Subcutaneous abdominal adipose tissue (tissue), 5 donors: ENCODE results near the gene P2RY14.

Experiments used
- H3K27ac ChIP-seq: one replicate; pipeline ENCODE4 v1.7.0; 2013; ENCODE audit warnings: low read depth, mild to moderate bottlenecking, inconsistent platforms, low read length, moderate library complexity
- H3K27me3 ChIP-seq, 5 donors: one replicate each; pipeline ENCODE4 v1.7.0; 2013; ENCODE audit warnings: low read length in 5 of 5, inconsistent platforms in 1 of 5; ENCODE audit not compliant: control insufficient read depth in 5 of 5, insufficient read depth in 4 of 5
- H3K36me3 ChIP-seq, 5 donors: one replicate each; pipeline ENCODE4 v1.7.0; 2013; ENCODE audit warnings: low read length in 5 of 5; ENCODE audit not compliant: control insufficient read depth in 5 of 5, insufficient read depth in 5 of 5
- H3K4me1 ChIP-seq, 5 donors: one replicate each; pipeline ENCODE4 v1.7.0; 2013; ENCODE audit warnings: low read length in 5 of 5, mild to moderate bottlenecking in 3 of 5, moderate library complexity in 1 of 5; ENCODE audit not compliant: control insufficient read depth in 5 of 5, insufficient read depth in 5 of 5
- H3K4me3 ChIP-seq, 5 donors: one replicate each; pipeline ENCODE4 v1.7.0; 2013; ENCODE audit warnings: low read length in 5 of 5, low read depth in 1 of 5
- H3K9ac ChIP-seq, 5 donors: one replicate each; pipeline ENCODE4 v1.7.0; 2013; ENCODE audit warnings: low read length in 5 of 5, mild to moderate bottlenecking in 4 of 5, moderate library complexity in 3 of 5
- H3K9me3 ChIP-seq, 5 donors: one replicate each; pipeline ENCODE4 v1.7.0; 2013; ENCODE audit warnings: low read length in 5 of 5; ENCODE audit not compliant: control insufficient read depth in 5 of 5
- donor health status: healthy.
- donor health status: healthy.
- donor health status: healthy.
- donor health status: healthy.
- donor health status: healthy.

P2RY14 gene

DNA sequence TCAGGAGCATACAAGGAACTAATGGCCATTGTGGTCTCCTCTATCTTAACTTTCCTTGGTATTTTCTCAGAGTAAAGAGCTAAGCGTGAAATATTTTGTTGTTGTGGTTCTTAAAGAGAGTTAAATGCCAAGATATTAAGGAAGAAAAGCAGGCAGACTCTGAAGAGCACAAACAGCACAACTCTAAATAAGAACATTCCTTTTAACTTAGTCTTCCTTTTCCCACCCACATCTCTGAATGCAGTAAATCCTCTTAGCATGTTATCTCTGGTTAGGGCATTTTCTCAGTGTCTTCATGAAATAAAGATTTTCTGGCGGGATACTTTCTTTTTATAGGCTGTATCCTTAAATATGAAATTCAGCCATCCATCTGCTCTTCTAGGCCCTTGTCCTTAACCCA, 36.8 kb upstream of the P2RY14 start:
- Histone ChIP-seq H3K4me1 (peaks cover 0 to 4% (median 2%) of the 10 kb centered on the region in 5 donors), H3K36me3 (no peaks in the 10 kb centered on the region), H3K4me3 (no peak overlapping the region), H3K9me3 (no peaks in the 10 kb centered on the region), H3K27ac (no peak overlapping the region), H3K9ac (no peak overlapping the region), H3K27me3 (no peaks in the 10 kb centered on the region)

DNA sequence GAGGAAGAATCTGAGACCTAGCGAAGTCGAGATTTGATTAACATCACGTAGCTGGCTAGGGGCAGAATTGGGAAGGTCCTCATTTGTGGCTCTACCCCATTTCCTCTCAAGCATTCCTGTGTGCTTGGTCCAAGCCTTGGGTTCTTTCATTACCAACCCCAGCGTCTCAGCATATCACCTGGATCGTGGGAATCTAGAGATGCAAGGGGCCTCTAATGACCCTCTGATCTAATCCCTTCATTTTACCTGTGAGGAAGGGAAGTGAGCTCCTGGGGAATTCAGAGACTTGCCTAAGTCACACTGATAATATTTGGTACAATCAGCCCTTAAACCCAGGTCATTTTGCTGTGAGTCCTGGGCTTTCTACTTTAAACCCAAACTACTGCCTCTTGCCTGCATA, 36.3 kb upstream of the P2RY14 start:
- H3K27me3 ChIP-seq: no peaks in the 10 kb centered on the region
- no peak overlapping the region for H3K4me3 ChIP-seq
- H3K9ac ChIP-seq: no peak overlapping the region
- no peaks in the 10 kb centered on the region for H3K36me3 ChIP-seq
- H3K9me3 ChIP-seq: no peaks in the 10 kb centered on the region
- H3K27ac ChIP-seq: no peak overlapping the region
- no peaks in the 10 kb centered on the region for H3K4me1 ChIP-seq

DNA sequence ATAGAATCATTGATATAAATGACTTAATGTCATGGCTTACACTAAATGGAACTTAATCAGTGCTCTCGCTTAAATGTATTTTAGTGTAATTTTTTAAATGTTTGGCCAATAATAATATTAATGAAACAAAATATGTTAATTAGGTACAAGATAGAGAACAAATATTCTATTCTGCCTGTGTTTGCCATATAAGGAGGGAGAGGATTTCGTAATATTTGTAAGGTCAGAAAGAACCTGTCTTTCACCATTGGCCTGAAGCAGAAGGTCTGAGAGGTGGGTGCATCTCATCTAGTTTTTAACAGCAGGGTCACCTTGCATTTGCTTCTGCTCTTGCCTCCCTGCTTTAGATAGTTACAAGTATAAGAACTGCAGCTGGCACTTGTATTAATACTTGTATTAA, 35.8 kb upstream of the P2RY14 start:
- no peak overlapping the region for H3K4me3 ChIP-seq
- no peaks in the 10 kb centered on the region for H3K4me1 ChIP-seq
- H3K27ac ChIP-seq: no peak overlapping the region
- no peak overlapping the region for H3K9ac ChIP-seq
- H3K36me3 ChIP-seq: no peaks in the 10 kb centered on the region
- H3K27me3 ChIP-seq: no peaks in the 10 kb centered on the region
- H3K9me3 ChIP-seq: no peaks in the 10 kb centered on the region

DNA sequence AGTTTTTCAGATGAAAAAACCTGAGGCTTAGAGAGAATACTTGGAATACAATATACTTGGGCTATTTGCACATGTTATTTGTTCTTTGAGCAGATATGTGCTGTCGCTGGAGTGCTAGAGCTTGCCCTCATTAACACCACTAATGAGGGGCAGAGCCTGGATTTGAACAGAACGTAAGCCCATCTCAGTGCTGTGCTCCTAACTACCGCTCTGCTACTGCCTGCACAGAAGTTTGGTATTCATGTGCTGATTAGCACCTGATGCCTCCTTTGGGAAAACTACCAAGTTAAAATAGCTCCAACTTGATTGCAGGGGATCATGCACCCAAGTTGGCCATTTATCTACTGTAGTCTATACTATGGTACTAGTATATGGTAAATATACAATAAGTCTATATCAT, 34.6 kb upstream of the P2RY14 start:
- Histone ChIP-seq H3K9me3 (no peaks in the 10 kb centered on the region), H3K4me3 (no peak overlapping the region), H3K27me3 (no peaks in the 10 kb centered on the region), H3K36me3 (no peaks in the 10 kb centered on the region), H3K4me1 (no peaks in the 10 kb centered on the region), H3K9ac (no peak overlapping the region), H3K27ac (no peak overlapping the region)

DNA sequence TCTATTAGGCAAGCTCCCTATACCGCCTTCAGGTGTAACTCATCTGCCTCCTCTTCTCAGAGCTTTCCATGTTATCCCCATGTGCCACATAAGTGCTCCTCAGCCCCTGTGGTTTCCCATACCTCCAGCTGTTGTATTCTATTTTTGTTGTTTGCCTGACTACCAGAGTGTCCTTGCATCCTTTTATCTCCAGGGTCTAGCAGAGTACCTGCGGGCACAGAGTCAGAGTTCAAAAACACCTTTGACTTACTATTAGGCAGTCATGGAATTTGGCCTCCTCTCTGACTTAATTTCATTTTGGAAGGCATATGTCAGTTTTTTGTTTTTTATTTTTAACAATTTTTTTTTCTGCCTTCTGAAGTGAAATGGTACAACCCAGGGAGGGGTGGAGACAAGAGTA, 31.2 kb upstream of the P2RY14 start:
- H3K27ac ChIP-seq: no peak overlapping the region
- H3K27me3 ChIP-seq: no peaks in the 10 kb centered on the region
- H3K36me3 ChIP-seq: no peaks in the 10 kb centered on the region
- H3K9ac ChIP-seq: no peak overlapping the region
- no peaks in the 10 kb centered on the region for H3K9me3 ChIP-seq
- no peak overlapping the region for H3K4me3 ChIP-seq
- H3K4me1 ChIP-seq: peaks cover 0 to 12% (median 10%) of the 10 kb centered on the region in 5 donors

DNA sequence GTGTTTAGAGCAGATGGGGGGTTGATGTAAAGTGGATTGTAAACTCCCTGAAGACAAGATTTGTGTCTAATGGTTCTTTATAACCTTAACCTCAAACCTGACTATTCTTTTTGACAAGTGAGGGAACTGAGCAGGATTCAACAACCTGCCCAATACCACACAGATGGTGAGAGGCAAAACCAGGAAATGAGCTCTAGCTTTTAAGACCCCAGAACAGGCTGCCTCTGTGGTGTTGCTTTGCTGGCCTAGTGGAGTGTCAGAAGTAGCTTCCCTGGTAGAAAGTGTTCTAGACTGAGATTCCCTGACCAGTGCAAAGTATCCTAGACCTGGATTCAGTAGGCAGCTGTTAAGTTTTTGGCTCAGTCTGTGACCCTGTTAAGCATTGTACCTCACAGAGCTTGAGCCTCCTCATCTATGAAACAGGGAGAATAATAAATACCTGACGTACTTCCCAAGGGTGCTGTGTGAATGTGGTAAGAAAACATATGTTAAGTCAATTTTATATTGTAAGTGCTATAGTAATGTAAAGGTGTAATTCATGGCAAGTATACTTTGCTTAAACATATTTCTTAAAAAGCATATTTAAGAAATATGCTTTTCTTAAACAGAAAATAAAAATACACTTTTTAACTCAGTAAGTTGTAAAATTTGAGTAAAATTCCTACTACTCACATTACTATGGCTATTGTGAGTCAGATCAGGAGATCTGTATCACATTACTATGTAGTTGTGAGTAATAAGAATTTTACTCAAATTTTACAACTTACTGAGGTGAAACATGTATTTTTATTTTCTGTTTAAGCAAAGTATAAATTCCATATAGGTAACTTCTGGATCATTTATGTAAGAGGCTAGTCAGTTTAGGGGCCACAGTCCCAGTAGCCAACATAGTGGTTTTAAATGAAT, 29.5 kb upstream of the P2RY14 start:
- H3K4me3 ChIP-seq: no peak overlapping the region
- no peak overlapping the region for H3K9ac ChIP-seq

DNA sequence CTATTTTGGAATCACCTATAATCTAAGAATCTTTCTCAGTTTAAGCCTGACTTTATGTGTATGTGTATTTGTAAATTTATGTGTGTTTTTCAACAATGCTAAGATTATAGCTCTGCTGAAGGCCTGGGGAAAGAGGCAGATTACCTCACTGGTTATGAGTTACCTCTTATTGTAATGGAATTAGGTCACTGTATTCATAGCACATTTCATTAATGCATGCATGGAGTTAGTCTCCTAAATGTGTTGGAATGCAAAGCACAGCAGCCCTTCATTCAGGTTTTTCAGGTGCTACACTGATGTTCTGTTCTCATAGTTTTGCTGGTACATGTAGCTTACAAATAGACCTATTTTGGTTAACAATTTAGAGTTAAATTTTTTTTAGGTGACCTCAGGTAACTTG, 28.8 kb upstream of the P2RY14 start:
- H3K36me3 ChIP-seq: no peaks in the 10 kb centered on the region
- H3K9me3 ChIP-seq: no peaks in the 10 kb centered on the region
- H3K27ac ChIP-seq: no peak overlapping the region
- H3K9ac ChIP-seq: no peak overlapping the region
- no peaks in the 10 kb centered on the region for H3K27me3 ChIP-seq
- peaks cover 0 to 14% (median 10%) of the 10 kb centered on the region in 5 donors for H3K4me1 ChIP-seq
- H3K4me3 ChIP-seq: no peak overlapping the region

More for the DNA sequence above, 29.5 kb upstream of the P2RY14 start:
- no peaks in the 10 kb centered on the region for H3K27me3 ChIP-seq
- no peaks in the 10 kb centered on the region for H3K9me3 ChIP-seq
- H3K27ac ChIP-seq: no peak overlapping the region
- no peaks in the 10 kb centered on the region for H3K36me3 ChIP-seq
- H3K4me1 ChIP-seq: peaks cover 0 to 14% (median 10%) of the 10 kb centered on the region in 5 donors

DNA sequence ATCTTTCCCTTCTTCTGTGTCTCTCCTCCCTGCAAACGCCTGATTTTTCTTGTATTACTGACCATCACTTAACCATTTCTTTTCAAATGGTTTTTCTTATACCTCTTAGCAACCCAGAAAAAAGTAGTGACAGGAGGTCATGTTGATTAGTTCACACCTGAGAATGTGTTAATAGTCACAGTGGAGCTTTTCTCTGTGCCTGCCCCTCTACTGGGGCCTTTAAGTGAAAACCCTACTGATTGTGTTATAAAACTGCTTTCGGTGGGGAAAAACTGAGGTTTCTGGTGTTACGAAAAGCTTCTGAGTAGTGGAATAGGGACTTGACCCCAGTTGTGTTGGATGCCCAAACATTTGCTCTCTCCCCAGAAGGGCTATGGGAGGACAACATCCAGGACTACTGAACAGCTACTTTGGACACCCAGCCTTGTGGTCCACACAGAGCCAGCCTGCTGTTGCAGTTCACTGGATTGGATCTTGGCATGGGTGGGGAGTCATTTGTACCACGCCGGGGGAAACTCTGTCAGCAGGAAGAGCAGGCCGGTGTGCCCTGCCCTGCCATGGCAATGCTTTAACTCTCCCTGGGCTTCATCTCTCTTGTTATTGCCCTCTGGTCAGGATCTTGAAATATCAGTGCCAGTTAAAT, 27.9 kb upstream of the P2RY14 start:
- no peaks in the 10 kb centered on the region for H3K9me3 ChIP-seq
- no peak overlapping the region for H3K27ac ChIP-seq
- peaks cover 0 to 14% (median 10%) of the 10 kb centered on the region in 5 donors for H3K4me1 ChIP-seq
- H3K9ac ChIP-seq: no peak overlapping the region
- no peaks in the 10 kb centered on the region for H3K36me3 ChIP-seq
- no peaks in the 10 kb centered on the region for H3K27me3 ChIP-seq
- no peak overlapping the region for H3K4me3 ChIP-seq

DNA sequence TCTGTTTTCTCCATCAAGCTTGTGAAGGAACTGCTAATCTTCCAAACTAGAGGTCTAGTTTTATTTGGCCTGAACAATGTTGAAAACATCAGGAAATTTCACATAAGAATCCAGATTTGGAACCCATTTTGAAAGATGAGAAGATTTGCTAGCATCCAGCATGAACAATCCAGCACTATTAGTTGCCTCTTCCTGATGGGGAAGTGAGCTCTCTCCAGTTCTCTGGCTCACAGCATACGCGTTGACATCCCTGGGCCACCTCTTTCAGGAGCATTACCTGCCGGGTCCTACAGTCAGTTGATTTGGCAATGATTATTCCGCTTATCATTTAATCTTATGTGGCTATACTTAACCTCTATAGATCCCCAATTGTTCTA, 27.4 kb upstream of the P2RY14 start:
- Histone ChIP-seq H3K4me3 (no peak overlapping the region), H3K9ac (peak overlapping the region in 1 of 5 donors; percentile 8), H3K27me3 (no peaks in the 10 kb centered on the region), H3K4me1 (peaks cover 0 to 14% (median 10%) of the 10 kb centered on the region in 5 donors), H3K36me3 (no peaks in the 10 kb centered on the region), H3K27ac (peak overlapping the region; percentile 49), H3K9me3 (no peaks in the 10 kb centered on the region)

DNA sequence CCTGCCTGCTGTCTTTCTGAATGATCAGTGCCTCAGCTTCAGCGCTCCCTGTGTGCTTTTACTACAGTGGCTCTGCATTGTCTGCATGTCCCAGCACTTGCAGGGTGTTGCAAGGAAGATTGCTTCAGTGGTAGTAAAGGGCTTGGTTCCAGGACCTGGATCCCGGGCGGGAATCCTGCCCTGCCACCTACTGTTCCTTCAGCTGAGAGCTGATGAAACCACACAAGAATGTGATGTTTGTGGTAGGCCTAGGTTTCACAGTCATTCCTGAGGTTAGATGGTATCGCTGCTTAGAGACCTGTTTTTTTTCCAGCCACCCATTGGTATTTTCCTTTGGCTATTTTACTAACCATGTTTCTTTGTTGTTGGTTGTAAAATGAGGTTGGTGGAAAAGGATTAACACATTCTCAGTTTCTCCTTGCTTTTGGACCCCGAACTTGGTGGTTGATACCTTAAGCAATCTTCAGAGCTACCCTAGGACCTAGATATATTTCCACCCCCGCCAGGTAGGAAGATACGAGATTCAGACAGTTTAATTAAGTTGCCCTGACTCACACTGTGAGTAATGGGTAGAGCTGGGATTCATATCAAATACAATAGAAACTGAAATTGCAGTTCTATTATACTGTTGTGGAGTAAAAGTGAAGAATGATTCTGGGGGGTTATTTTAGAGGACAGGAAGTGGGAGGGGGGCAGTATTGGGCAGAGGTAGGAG, 26.9 kb upstream of the P2RY14 start:
- peaks cover 0 to 14% (median 10%) of the 10 kb centered on the region in 5 donors for H3K4me1 ChIP-seq
- no peaks in the 10 kb centered on the region for H3K9me3 ChIP-seq
- H3K9ac ChIP-seq: peak overlapping the region in 1 of 5 donors; percentile 8
- H3K27me3 ChIP-seq: no peaks in the 10 kb centered on the region
- peak overlapping the region; percentile 49 for H3K27ac ChIP-seq
- no peaks in the 10 kb centered on the region for H3K36me3 ChIP-seq
- H3K4me3 ChIP-seq: peak overlapping the region in 1 of 5 donors; percentile 31
